ENCODE measurements around the gene EIF5A.

Gene EIF5A

GRCh38 chr17:7313890-7314718 is 6.7 kb downstream of the EIF5A start:
- no peak for DNase-seq

DNA sequence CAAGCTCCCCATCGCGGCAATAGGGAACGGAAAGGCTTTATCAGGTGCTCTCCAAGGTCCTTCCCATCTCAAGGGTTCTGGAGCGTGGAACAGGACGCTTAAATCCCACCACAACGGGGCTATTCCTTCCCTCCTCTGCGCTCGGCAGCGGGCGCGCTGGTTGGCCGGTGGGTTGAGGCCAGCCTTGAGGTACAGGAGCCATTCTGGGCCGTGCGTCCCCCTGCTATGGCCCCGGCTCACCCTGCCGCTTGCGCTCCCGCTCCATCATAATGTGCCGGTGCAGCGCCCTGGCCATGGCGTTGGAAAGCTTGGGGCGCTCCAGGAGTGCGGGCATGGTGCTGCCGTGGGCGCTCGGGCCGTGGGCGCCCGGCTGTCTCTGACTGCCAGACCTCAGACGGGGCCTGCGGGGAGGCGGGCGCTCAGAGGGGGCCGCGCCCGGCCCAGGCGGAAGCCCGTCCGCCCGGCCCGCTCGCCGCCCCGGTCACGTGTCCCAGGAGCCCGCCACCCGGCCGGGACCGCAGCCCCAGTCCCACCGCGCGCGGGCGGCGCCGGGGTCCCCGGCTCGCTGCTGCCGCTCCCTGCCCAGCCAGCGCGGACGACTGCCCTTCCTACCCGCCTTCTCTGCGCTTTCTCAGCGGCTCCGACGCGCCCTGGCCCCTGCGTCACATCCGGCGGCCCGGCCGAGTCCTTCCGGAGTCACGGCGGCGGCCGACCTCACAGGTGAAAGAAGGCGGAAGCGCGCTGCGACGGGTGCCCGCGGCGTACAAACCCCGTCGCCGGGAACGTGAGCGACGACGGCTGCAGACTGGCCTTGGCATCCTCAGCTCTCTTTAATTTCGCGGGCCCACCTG is 7.5 kb downstream of the EIF5A start, which contains the start of gene GPS2:
TSS of gene GPS2 (minus strand) at position 642 of the 851 bp plus-strand sequence. CDS start at position 334, 308 bp downstream.
- DNase-seq = peak; percentile 74

- DNase-seq = no peak
Observed at GRCh38 chr17:7315570-7316235, 8.3 kb downstream of the EIF5A start.

GRCh38 chr17:7317161-7317803 is 9.9 kb downstream of the EIF5A start:
- DNase-seq = no peak

GRCh38 chr17:7318121-7318860 is 10.9 kb downstream of the EIF5A start:
- no peak for DNase-seq

- no peak for DNase-seq
Observed at GRCh38 chr17:7321466-7321865, 14.0 kb downstream of the EIF5A start.

DNA sequence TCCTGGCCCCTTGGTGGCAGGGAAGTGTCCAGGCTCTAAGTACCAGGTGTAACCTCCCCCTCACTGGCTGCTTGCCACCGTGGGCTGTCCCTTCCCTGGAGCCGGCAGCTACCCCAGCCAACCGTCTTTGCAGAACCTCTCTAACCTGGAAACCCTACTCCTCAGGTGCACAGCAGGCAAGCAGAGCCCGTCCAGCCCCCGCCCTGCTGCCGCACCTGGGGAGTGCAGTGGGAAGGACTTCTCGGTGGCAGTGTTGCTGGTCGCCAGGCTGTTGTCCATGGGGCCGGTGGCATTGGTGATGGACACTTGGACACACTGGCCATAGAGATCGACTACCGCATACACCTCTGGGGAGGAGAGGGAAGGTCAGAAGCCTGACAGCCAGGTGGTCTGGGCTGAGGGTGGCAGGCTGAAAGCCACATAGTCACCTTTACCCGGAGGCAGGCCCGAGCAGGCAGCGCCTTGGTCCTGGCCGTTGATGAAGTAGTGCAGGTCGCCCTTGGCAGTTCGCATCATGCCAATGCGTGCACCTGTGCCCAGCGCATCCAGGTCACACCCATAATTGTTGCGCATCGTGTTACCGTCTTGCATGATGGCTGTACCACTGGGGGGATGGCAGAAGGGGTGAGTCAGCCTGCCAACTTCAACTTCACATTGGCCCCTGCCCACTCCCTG is 15.2 kb downstream of the EIF5A start:
- no peak for DNase-seq

DNA sequence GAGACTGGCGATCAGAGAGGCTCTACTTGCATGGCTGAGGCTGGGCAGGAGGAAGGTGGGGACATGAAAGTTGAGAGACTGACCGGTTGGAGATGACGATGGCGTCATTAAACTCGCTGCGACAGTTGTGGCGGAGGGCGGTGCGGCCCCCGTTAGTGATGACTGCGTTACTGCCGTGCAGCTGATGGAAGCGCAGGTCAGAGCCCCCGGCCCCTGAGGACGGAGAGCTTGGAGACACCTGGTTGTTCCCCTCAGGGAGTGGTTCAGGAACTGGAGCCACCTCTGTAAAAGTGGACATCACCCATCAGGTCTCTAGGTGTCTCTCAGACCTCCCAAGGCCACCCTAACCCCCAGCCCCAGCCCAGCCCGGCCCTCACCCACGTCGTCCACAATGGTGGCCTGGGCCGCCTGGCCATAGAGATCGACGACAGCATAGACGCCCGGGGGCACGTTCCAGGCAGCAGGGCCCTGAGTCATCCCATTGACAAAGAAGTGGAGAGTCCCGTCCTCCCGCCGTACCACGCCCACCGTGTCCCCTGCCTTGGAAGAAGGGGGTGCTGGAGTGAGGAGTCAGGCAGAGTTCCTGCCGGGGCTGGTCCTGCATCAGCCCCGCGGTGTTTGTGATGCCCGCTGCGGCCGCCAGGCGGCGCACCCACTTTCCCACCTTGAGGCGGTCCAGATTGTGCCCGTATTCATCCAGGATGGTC is 16.5 kb downstream of the EIF5A start:
- no peak for DNase-seq

DNA sequence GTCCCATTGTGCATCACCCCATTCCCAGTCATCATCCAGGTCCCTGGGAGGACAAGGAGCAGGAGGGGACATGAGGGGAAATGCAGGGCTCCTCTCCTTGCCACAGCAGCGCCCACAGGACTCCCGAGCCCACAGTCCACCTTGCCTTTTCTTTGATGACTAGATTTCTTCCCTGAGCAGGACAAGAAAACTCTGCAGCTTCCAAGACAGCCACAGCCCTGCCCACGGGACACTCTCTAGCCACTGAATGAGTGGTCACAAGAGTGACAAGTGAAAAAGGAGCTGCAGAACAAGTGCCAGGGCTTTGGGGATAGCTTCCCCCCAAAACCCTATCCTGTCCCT is 17.0 kb downstream of the EIF5A start:
- no peak for DNase-seq

DNA sequence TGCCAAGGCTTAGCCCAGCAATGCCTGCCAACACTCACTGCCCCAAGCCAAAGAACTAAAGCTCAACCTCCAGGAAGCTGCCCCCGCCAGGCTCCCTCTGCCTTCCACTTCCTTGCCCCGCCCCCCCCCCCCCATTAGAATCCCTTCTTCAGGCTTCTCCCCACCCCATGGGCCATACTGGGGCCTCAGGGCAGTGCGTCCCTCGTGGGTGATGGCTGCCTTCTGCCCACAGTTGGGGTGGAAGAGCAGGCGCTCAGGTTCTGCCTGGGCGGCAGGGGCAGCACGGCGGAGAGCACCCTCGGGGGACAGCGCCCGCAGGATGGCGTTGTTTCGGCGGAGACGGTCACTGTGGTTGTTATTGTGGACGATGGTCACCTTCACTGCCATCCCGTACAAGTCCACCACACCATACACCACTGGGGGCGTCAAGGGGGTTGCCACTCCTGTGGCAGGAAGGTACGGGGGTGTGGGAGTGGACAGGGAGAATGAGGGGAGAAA is 17.7 kb downstream of the EIF5A start:
- no peak for DNase-seq

- no peak for DNase-seq
Observed at GRCh38 chr17:7326186-7326585, 18.8 kb downstream of the EIF5A start.

DNA sequence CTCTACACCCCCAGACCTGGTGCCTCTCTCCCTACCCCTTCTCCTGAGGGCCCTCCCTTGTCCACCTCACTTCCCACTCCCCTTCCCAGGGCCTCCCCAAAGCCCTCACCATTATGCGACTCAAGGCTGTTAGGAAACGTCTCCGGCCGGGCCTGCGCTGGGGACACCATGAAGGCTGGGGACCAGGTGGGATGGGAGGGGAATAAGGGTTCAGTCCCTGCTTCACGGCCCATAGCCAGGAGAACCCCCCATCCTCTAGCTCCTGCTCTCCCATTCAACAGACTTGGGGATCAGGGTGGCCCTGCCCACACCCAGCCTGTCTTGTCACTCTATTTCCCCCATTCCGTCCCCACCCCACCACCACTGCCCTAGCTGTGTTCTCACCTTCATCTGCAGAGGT is 19.6 kb downstream of the EIF5A start:
- DNase-seq = no peak

GRCh38 chr17:7327501-7327900 is 20.1 kb downstream of the EIF5A start:
- DNase-seq = no peak

DNA sequence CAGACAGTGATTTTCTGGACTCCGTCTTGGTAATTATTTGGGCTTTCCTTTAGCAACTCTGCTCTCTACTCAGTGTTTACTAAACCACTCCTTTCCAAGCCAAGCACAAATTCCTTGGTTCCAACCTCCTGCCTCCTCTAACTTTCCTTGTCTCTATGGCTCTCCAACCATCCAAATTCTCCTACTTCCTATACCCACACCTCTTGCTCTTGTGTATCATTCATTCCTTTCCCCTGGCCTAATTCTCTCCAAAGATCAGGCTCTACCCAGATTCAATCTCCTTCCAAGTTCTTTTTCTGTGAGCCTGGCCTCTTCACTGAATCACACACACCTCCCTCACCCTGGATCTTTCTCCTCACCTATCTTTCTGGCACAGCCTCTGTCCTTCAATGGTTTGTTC is 20.6 kb downstream of the EIF5A start:
- no peak for DNase-seq

GRCh38 chr17:7328840-7329373 is 21.5 kb downstream of the EIF5A start, which contains the start of gene NEURL4:
Gene NEURL4, minus strand, starts transcription at chr17:7329335. Its CDS starts 23 bp downstream, at chr17:7329312.
- no peak for DNase-seq

DNA sequence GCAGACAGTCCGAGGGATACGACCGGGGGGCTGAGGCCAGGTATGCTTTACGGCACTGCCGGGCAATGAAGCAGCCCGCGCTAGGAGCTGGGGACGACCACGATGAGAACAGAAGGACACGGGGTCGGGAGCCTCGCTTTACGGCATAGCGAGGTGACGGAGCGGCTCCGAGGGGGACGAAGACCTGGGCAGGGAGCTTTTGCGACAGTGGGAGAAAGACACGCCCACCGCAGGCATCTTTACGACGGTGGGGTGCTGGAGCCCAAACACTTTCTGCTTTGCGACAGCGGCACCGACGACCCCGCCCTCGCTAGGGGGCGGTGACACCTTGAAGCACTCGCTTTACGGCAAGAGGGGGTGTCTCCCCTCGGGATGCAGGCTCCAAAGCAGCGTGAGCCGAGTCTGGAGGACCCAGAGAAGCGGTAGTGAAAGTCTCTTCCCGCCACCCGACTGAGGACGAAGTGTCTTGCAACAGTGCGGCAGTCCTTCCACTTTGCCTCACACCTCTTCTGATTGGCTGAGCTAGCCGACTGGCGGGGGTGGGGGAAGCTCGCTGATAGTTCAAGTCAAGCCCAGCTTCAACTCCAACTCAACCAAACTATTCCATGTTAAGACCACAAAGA is 22.1 kb downstream of the EIF5A start:
- peak; percentile 100 for DNase-seq

DNA sequence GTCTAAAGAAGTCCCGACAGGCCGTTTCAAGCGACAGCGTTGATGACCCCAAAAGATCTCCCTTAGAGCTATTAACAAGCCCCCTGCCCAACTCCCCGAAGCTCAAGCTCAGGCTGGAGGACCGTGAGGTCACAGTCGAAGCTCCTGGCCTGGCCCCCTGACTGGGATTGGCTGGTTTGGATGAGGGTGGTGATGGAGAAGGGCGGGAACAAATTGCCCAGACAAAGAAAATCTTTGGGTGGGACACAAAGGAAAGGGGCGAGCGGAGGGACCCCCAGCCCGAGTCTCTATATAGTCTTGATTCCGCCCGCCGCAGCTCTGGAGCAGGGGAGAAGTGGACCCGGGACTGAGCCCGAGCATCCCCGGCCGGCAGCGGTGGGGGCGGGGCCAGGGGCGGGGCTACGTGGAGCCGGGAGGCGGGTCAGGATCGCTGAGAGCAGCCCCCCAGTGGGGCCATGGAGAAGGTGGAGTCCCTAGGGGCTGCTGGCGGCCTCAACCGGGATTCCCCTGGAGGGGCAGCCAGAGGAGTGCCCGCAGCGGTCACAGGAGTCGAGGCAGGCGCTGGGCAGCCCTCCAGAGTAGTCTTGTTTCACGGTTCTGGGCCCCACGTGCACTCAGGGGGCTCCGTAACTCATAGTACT is 22.7 kb downstream of the EIF5A start:
- peak; percentile 67 for DNase-seq

DNA sequence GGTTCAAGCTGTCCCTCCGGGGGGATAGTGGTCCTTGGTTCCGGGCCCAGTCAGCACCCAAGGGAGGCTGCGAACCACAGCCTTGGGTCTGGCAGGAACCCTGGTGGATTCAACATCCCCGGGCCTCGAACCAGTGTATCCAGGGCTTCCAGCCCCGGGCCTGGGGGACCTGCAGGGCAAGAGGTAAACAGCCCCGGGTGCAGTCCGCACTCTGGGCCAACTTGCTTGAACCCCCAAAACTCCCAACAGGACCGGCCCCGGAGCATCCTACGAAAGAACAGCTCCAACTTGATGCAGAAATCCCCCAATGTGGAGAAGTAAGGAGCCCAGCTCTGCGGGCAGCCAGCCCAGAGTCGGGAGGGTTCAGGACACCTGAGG is 23.2 kb downstream of the EIF5A start:
- no peak for DNase-seq

GRCh38 chr17:7332111-7332510 is 24.7 kb downstream of the EIF5A start:
- no peak for DNase-seq

Data from NCI-H1092 (cell line).